Cardiac fibroblast (primary cell): ENCODE measurements around the gene PRKRIP1.
"Not testable (repeated sequence)": the region's sequence is repeated elsewhere in the genome, so short reads cannot be mapped to it uniquely, and the experiment has no call there.

Experiments used
- DNase-seq, 2 donors: peaks; one replicate each; pipeline versions ENCODE4 v3.0.0 to v3.0.0-alpha.2; 2010; ENCODE audit warnings: low read depth in 2 of 2
- H3K4me3 ChIP-seq, 2 donors: replicated peaks in 1 of 2; 1 replicate in 1 of 2; 2 replicates in 1 of 2; pipeline ENCODE4 v1.5.1; 2011; ENCODE audit warnings: low read depth in 2 of 2, low read length in 2 of 2, mild to moderate bottlenecking in 2 of 2, moderate library complexity in 1 of 2
- TF ChIP-seq, protein P1 (sequence below): IDR thresholded peaks from one replicate; pipeline ENCODE4 v1.5.1; 2011; ENCODE audit warnings: low read depth, mild to moderate bottlenecking, low read length, inconsistent platforms

Gene PRKRIP1

DNA sequence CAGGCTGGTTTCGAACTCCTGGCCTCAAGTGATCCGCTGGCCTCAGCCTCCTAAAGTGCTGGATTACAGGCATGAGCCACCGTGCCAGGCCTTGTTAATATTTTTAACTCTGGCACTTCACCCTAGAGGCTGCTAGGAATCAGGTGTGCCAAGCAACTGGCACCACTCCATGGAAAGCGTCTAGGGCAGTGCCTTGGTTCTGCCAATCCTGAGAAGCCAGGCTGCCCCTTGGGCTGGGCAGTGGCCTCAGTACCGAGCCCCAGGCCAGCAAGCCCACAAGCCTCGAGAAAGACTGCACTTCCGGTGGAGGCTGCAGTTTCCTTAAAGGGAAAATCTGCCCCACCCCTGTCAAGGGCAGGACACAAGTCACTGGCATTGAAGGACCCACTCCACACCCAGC lies 57.2 kb downstream of the PRKRIP1 start:
- DNase-seq = no peak
- no peak overlapping the region for H3K4me3 ChIP-seq
- TF ChIP-seq, protein P1, sequence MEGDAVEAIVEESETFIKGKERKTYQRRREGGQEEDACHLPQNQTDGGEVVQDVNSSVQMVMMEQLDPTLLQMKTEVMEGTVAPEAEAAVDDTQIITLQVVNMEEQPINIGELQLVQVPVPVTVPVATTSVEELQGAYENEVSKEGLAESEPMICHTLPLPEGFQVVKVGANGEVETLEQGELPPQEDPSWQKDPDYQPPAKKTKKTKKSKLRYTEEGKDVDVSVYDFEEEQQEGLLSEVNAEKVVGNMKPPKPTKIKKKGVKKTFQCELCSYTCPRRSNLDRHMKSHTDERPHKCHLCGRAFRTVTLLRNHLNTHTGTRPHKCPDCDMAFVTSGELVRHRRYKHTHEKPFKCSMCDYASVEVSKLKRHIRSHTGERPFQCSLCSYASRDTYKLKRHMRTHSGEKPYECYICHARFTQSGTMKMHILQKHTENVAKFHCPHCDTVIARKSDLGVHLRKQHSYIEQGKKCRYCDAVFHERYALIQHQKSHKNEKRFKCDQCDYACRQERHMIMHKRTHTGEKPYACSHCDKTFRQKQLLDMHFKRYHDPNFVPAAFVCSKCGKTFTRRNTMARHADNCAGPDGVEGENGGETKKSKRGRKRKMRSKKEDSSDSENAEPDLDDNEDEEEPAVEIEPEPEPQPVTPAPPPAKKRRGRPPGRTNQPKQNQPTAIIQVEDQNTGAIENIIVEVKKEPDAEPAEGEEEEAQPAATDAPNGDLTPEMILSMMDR = no peak

DNA sequence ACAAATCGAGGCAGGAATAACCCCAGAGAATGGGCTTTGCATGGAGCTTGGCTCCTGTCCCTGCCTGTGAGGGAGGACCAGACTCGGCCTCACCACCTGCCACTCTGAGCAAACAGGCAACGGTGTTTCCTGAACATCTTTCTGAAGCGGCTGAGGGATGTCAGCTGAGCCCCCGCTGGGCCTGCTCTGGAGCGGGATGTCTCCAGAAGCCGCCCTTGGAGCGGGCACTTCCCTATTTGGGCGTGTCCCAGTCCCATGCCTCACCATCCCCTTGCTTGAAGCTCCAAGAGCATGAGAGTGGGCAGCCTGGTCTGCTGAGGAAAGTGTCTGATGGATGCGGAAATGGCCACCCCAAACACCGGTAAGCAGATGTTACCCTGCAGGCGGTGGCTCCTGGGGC lies 58.3 kb downstream of the PRKRIP1 start:
- no peak overlapping the region for H3K4me3 ChIP-seq
- TF ChIP-seq, protein P1 = no peak
- DNase-seq = no peak

DNA sequence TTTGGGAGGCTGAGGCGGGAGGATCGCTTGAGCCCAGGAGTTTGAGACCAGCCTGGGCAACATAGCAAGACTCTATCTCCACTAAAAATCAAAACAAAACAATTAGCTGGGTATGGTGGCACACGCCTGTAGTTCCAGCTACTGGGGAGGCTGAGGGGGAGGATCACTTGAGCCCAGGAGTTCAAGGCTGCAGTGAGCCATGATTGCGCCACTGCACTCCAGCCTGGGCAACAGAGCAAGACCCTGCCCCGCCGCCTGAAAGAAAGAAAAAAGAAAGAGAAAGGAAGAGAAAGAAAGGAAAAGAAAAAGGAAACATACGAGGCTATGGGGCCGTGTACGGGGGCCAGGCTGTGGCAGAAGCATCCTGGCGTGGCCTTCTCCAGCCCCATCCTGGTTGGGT lies 58.8 kb downstream of the PRKRIP1 start:
- not testable (repeated sequence) for H3K4me3 ChIP-seq, DNase-seq

- TF ChIP-seq, protein P1 = no peak
- DNase-seq = no peak
- no peak overlapping the region for H3K4me3 ChIP-seq
These were observed 59.4 kb downstream of the PRKRIP1 start for GRCh38 chr7:102455596-102455995.

GRCh38 chr7:102456327-102456726 lies 60.2 kb downstream of the PRKRIP1 start:
- no peak for DNase-seq
- no peak overlapping the region for H3K4me3 ChIP-seq
- TF ChIP-seq, protein P1 = no peak

- H3K4me3 ChIP-seq = no peak overlapping the region
- DNase-seq = no peak
- TF ChIP-seq, protein P1 = no peak
These were observed 61.3 kb downstream of the PRKRIP1 start for GRCh38 chr7:102457352-102457924.

GRCh38 chr7:102459221-102459844 lies 63.2 kb downstream of the PRKRIP1 start:
- no peak for DNase-seq
- TF ChIP-seq, protein P1 = no peak
- no peak overlapping the region for H3K4me3 ChIP-seq
